ENCODE data around the gene TCF7L1.

- no peak for TF ChIP-seq POLR2A (IDR thresholded peaks at IDR 0.05; ENCODE audit: low read length)
- no peak for TF ChIP-seq GATA1 (IDR thresholded peaks at IDR 0.05; ENCODE audit: low read depth, low read length)
Observed at GRCh38 chr2:85195956-85196355, 62.8 kb downstream of the TCF7L1 start.

Measured in erythroblast (primary cell).